OCI-LY3 (cell line): ENCODE data around the gene FLOT1.
A peak's percentile ranks its signal among the peaks of the same experiment; 100 is the strongest.

Source experiments
- H2AFZ ChIP-seq: fragments of 200-600, 300-600 bp; shearing (Covaris generic); 2 replicates; pipeline ENCODE4 v1.6.0; 2014; ENCODE audit warnings: antibody characterized with exemption, low read depth, low read length
- H3K27ac ChIP-seq: fragments of 200-600, 300-600 bp; sonication (generic); 2 replicates; pipeline ENCODE4 v1.5.1; 2014; ENCODE audit warnings: mild to moderate bottlenecking, low read length, moderate library complexity, mixed read lengths
- H3K27me3 ChIP-seq: fragments of 200-600, 300-600 bp; sonication (generic); 2 replicates; pipeline ENCODE4 v1.6.1; 2014; ENCODE audit warnings: low read depth, low read length, mixed read lengths
- H3K36me3 ChIP-seq: fragments of 200-600, 300-600 bp; sonication (generic); replicated peaks from 2 replicates; pipeline ENCODE3; 2014; ENCODE audit warnings: low read depth, low read length, mixed read lengths
- H3K4me1 ChIP-seq: fragments of 300-600, 200-600 bp; sonication (generic); 2 replicates; pipeline ENCODE4 v1.6.1; 2014; ENCODE audit warnings: low read length, mixed read lengths
- H3K4me2 ChIP-seq: fragments of 200-600, 300-600 bp; sonication (generic); 2 replicates; pipeline ENCODE4 v1.6.1; 2014; ENCODE audit warnings: low read length, mixed read lengths
- H3K4me3 ChIP-seq: fragments of 300-600, 200-600 bp; sonication (generic); 2 replicates; pipeline ENCODE4 v1.5.1; 2014; ENCODE audit warnings: antibody characterized with exemption, mild to moderate bottlenecking, low read length, moderate library complexity
- H3K79me2 ChIP-seq: fragments of 300-600, 200-600 bp; shearing (Covaris generic); 2 replicates; pipeline ENCODE4 v1.6.1; 2014; ENCODE audit warnings: mild to moderate bottlenecking, low read length, mixed read lengths
- H3K9ac ChIP-seq: fragments of 300-600, 200-600 bp; shearing (Covaris generic); 2 replicates; pipeline ENCODE4 v1.6.0; 2014; ENCODE audit warnings: mild to moderate bottlenecking, low read length, moderate library complexity
- H3K9me3 ChIP-seq: fragments of 200-600, 300-600 bp; shearing (Covaris generic); 2 replicates; pipeline ENCODE4 v1.6.1; 2014; ENCODE audit warnings: low read length, mixed read lengths; ENCODE audit not compliant: insufficient read depth
- H4K20me1 ChIP-seq: fragments of 200-600, 300-600 bp; sonication (generic); 2 replicates; pipeline ENCODE4 v1.6.1; 2016; ENCODE audit warnings: low read length, mixed read lengths; ENCODE audit not compliant: insufficient read depth
- CTCF ChIP-seq: fragments of 200-600, 300-600 bp; sonication (generic); IDR thresholded peaks from 2 replicates; pipeline ENCODE4 v1.5.1; 2014; ENCODE audit warnings: antibody characterized with exemption, low read length, low read depth
- EZH2phosphoT487 ChIP-seq: fragments of 200-600 bp; shearing (Covaris generic); IDR thresholded peaks from 2 replicates; pipeline ENCODE4 v1.6.1; 2018; ENCODE audit warnings: antibody characterized with exemption, mixed run types, low read depth

FLOT1 gene

GRCh38 chr6:30683183-30683979, 59.1 kb downstream of the FLOT1 start:
- H4K20me1 ChIP-seq, result peaks cover 10% of the 10 kb centered on the region; the same call in 1 of the 2 replicates
- peak overlapping the region; percentile 93 for H3K9ac ChIP-seq
- peak overlapping the region; percentile 90 for H3K27ac ChIP-seq
- H3K79me2 ChIP-seq, result peaks cover 65% of the 10 kb centered on the region
- TF ChIP-seq EZH2phosphoT487 (no peak), CTCF (no peak)
- peaks cover 3% of the 10 kb centered on the region for H3K36me3 ChIP-seq
- H2AFZ ChIP-seq, result no peak overlapping the region
- peak overlapping the region; percentile 90 for H3K4me3 ChIP-seq
- H3K4me1 ChIP-seq, result peaks cover 43% of the 10 kb centered on the region
- H3K9me3 ChIP-seq, result no peaks in the 10 kb centered on the region
- H3K4me2 ChIP-seq, result peak overlapping the region; percentile 100
- no peaks in the 10 kb centered on the region for H3K27me3 ChIP-seq

GRCh38 chr6:30682143-30683117, 60.1 kb downstream of the FLOT1 start:
- Histone ChIP-seq H3K9me3 (no peaks in the 10 kb centered on the region), H3K27me3 (no peaks in the 10 kb centered on the region), H4K20me1 (peaks cover 10% of the 10 kb centered on the region; the same call in 1 of the 2 replicates), H3K4me1 (peaks cover 34% of the 10 kb centered on the region), H3K4me3 (peak overlapping the region; percentile 90), H3K79me2 (peaks cover 65% of the 10 kb centered on the region), H3K9ac (peak overlapping the region; percentile 93), H2AFZ (no peak overlapping the region), H3K4me2 (peak overlapping the region; percentile 100), H3K27ac (peak overlapping the region; percentile 90), H3K36me3 (peaks cover 3% of the 10 kb centered on the region)
- TF ChIP-seq EZH2phosphoT487 (no peak), CTCF (no peak)

GRCh38 chr6:30681766-30682142, 60.7 kb downstream of the FLOT1 start:
- Histone ChIP-seq H3K27ac (peak overlapping the region; percentile 90), H3K36me3 (peaks cover 6% of the 10 kb centered on the region), H2AFZ (no peak overlapping the region), H3K4me2 (peak overlapping the region; percentile 100), H3K9ac (peak overlapping the region; percentile 93), H3K9me3 (no peaks in the 10 kb centered on the region), H3K79me2 (peaks cover 65% of the 10 kb centered on the region), H3K4me3 (peak overlapping the region; percentile 90), H3K4me1 (peaks cover 33% of the 10 kb centered on the region), H3K27me3 (no peaks in the 10 kb centered on the region), H4K20me1 (peaks cover 10% of the 10 kb centered on the region; the same call in 1 of the 2 replicates)
- TF ChIP-seq EZH2phosphoT487, result no peak
- no peak for TF ChIP-seq CTCF
